Peyer's patch (tissue), 4 donors: ENCODE measurements around the gene HCAR3.

ENCODE experiments used
- POLR2A ChIP-seq, 2 donors: fragments of 450-650 bp; IDR thresholded peaks; one replicate each; pipeline ENCODE4 v1.5.1; 2017; ENCODE audit warnings: antibody characterized with exemption in 2 of 2, mild to moderate bottlenecking in 2 of 2, moderate library complexity in 2 of 2
- TF ChIP-seq, protein P1 (sequence below), 6 experiments: fragments of 450-650 bp in 4 of 6; fragments of 200-600 bp in 2 of 6; sonication (generic) in 1 of 6; IDR thresholded peaks; one replicate each; pipeline ENCODE4 v1.5.1; 2017 to 2019; ENCODE audit warnings: antibody characterized with exemption in 6 of 6, mild to moderate bottlenecking in 3 of 6, moderate library complexity in 1 of 6

DNA sequence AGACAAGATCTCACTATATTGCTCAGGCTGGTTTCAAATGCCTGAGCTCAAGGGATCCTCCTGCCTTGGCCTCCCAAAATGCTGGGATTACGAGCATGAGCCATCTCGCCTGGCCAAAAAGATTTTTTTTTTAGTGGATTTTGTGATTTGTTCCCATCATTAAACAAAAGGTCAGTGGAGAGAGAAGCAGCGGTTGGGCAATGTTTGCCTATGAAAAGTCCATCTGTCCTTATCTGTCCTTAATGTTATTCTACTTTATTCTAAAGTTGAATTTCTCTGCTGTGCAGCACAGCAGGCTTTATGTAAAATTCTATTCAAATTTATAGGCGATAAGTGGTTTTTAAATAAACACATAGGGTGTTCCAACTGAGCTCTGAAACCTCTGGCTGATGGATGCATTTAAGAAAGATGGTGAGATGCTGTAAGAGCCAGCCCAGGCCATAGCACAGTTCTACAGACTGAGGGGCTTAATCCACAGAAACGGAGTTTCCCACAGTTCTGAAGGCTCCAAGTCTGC, 32.3 kb downstream of the HCAR3 start:
- no peak for TF ChIP-seq POLR2A (IDR thresholded peaks at IDR 0.05)
- TF ChIP-seq, protein P1, sequence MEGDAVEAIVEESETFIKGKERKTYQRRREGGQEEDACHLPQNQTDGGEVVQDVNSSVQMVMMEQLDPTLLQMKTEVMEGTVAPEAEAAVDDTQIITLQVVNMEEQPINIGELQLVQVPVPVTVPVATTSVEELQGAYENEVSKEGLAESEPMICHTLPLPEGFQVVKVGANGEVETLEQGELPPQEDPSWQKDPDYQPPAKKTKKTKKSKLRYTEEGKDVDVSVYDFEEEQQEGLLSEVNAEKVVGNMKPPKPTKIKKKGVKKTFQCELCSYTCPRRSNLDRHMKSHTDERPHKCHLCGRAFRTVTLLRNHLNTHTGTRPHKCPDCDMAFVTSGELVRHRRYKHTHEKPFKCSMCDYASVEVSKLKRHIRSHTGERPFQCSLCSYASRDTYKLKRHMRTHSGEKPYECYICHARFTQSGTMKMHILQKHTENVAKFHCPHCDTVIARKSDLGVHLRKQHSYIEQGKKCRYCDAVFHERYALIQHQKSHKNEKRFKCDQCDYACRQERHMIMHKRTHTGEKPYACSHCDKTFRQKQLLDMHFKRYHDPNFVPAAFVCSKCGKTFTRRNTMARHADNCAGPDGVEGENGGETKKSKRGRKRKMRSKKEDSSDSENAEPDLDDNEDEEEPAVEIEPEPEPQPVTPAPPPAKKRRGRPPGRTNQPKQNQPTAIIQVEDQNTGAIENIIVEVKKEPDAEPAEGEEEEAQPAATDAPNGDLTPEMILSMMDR (IDR thresholded peaks at IDR 0.05) = no peak
